22Rv1 (cell line): ENCODE results near the gene POLR2A.

Experiments
- CTCF ChIP-seq: fragments of 450-650 bp; IDR thresholded peaks from 2 replicates; pipeline ENCODE4 v1.5.1; 2017; ENCODE audit warnings: mild to moderate bottlenecking
- ZFX ChIP-seq: fragments of 450-650 bp; IDR thresholded peaks from 2 replicates; pipeline ENCODE4 v1.6.1; 2017; ENCODE audit warnings: antibody characterized with exemption, borderline replicate concordance

GRCh38 chr17:7509937-7510336 is 25.8 kb downstream of the POLR2A start:
- TF ChIP-seq ZFX (no peak), CTCF (no peak)
